GM19351 (cell line): Measurements from ENCODE around the gene ADPGK.

ENCODE experiments used
- ATAC-seq: cut with Tn5 transposase; IDR thresholded peaks from one replicate; pipeline ENCODE4 v1.9.1; 2021; ENCODE audit warnings: mild to moderate bottlenecking, moderate library complexity; ENCODE audit not compliant: unreplicated experiment

The ADPGK gene

GRCh38 chr15:72790302-72790910 is 6.8 kb upstream of the ADPGK start:
- no peak for ATAC-seq

DNA sequence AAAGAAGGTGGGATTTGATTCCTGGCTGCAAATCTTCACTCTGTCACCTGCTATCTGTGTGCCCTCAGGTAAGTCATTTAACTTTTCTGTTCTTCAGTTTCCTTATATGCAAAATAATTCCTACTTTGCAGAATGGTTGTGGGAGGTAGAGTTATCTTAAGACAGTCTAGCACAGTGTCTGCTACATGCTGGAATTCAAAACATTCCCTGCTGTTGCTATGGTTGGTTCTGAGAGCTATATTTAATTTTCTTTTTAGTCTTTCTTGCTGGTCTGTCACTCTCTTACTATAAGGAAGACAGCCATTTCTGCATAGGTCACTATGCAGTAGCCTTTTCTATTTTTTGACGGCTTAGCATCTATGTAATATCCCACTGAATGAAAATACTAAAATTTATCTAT is 4.0 kb upstream of the ADPGK start:
- ATAC-seq: no peak

GRCh38 chr15:72786676-72787345 is 3.3 kb upstream of the ADPGK start:
- no peak for ATAC-seq

GRCh38 chr15:72786242-72786641 is 2.7 kb upstream of the ADPGK start:
- ATAC-seq: no peak

GRCh38 chr15:72785841-72786240 is 2.3 kb upstream of the ADPGK start:
- no peak for ATAC-seq

DNA sequence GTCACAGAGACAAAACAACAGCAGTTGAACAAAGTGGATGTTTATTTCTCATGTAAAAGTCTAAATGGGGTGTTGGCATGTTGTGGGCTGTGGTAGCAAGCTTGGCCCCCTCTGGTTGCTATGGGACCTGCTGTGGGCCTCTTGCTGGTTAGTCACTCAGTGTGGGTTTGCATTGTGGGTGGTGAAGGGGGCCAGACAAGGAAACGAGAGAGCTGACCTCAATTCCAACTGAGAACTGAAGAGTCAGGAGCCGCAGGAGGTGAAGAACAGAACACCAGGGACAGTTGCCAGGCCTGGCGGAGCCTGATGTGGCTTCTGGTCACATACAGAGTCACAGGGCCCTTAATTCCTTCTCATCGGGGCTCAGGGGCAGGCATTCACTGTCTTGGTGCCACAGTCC is 1.9 kb upstream of the ADPGK start:
- ATAC-seq: no peak

- peak; percentile 15 for ATAC-seq
Measured at GRCh38 chr15:72784456-72784876, 908 bp upstream of the ADPGK start.

GRCh38 chr15:72783004-72783639 is 436 bp downstream of the ADPGK start:
- ATAC-seq: peak; percentile 41

DNA sequence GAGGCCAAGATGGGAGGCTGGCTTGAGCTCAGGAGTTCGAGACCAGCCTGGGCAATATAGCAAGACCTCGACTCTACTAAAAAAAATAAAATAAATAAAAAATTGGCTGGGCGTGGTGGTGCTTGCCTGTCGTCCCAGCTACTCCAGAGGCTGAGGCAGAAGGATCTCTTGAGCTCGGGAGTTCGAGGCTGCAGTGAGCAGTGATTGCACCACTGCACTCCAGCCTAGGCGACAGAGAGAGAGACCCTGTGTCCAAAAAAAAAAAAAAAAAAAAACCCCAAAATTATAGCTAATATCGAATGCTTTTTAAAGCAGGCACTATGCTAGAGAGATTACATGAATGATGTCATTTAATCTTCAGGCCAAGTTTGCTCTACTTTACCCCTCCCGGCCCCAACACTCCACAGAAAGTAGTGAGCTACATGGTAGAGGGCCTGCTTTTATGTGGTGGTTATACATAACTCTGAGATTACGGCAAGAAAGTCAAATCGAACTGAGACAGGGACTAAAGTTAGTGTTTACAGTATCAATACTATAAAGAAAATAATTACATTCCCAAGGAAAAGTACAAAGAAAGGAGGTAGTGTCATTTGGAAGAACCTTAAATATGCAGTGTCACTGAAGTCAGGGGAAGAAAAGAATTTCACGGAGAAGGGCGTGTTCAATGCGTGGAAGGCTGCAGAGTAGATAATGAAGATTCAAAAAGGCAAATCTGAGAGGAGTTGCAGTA is 1.1 kb downstream of the ADPGK start:
- no peak for ATAC-seq

- ATAC-seq: no peak
Measured at GRCh38 chr15:72781631-72782030, 1.9 kb downstream of the ADPGK start.

GRCh38 chr15:72778796-72779195 is 4.8 kb downstream of the ADPGK start:
- no peak for ATAC-seq

DNA sequence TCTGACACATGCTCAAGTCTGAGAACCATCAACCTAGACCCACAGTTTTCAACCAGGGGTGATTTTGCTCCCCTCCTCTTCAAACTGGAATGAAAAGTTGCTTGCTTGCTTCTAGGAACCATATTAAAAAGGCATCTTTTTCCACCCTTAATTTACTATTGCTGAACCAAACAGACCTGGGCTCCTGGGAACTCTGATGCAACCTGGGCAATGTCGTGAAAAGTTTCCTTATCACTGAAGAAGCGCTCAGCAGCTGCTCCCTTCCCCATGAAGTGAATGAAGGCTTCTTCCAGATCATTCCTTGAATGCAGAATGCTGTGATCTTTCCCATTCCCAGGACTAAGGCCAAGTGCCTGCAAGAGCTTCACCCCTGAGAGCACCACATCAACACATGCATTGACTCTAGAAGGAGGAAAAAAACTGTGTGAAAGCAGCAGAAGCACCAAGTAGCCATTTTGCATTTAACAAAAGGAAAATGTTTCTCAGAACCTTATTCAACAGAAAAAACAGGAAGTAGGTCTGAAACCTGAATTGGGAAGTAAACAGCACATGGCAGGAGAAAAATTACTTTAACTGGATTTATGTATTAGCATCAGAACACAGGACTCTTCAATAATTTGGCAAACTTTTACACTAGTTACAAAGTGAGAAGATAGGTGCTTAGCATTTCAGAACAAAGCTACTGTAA is 8.7 kb downstream of the ADPGK start:
- ATAC-seq: no peak

- ATAC-seq: no peak
Measured at GRCh38 chr15:72771329-72771725, 12.2 kb downstream of the ADPGK start.

GRCh38 chr15:72770673-72771328 is 12.8 kb downstream of the ADPGK start:
- peak; percentile 48 for ATAC-seq

DNA sequence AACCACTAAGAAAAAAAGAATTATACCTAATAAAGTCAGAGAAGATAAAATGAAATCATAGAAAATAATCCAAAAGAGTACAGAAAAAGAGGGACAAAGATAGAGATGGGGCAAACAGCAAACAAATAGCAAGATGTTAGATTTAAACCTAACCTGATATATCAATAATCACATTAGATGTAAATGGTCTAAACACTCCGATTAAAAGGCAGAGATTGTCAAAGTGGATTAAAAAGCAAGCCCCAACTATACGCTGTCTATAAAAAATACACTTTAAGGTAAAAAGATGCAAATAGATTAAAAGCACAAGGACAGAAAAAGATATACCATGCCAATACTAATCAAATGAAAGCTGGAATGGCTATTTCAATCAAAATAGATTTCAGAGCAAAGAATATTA is 16.8 kb downstream of the ADPGK start:
- no peak for ATAC-seq

- ATAC-seq: no peak
Measured at GRCh38 chr15:72766025-72766424, 17.5 kb downstream of the ADPGK start.

GRCh38 chr15:72764656-72765055 is 18.9 kb downstream of the ADPGK start:
- ATAC-seq: no peak

- no peak for ATAC-seq
Measured at GRCh38 chr15:72760590-72761260, 22.8 kb downstream of the ADPGK start.

GRCh38 chr15:72758182-72758581 is 25.4 kb downstream of the ADPGK start:
- no peak for ATAC-seq

- no peak for ATAC-seq
Measured at GRCh38 chr15:72754096-72754495, 29.5 kb downstream of the ADPGK start.
